Thyroid gland (tissue), 4 donors: ENCODE measurements around the gene CHST11.

Experiments used
- CTCF ChIP-seq, 6 experiments: fragments of 200-600 bp in 3 of 6; fragments of 450-650 bp in 3 of 6; sonication (generic) in 3 of 6; IDR thresholded peaks; one replicate each; pipeline ENCODE4 v1.5.1; 2016 to 2019; ENCODE audit warnings: antibody characterized with exemption in 6 of 6, mild to moderate bottlenecking in 2 of 6, inconsistent platforms in 1 of 6, moderate library complexity in 1 of 6
- POLR2A ChIP-seq, 2 donors: fragments of 450-650 bp; IDR thresholded peaks; one replicate each; pipeline ENCODE4 v1.6.1; 2017; ENCODE audit warnings: antibody characterized with exemption in 2 of 2, mild to moderate bottlenecking in 2 of 2, moderate library complexity in 1 of 2

GRCh38 chr12:104486943-104487819 lies 30.4 kb downstream of the CHST11 start:
- no peak for TF ChIP-seq CTCF (IDR thresholded peaks at IDR 0.05)
- no peak for TF ChIP-seq POLR2A (IDR thresholded peaks at IDR 0.05)
